ENCODE results near the gene RILPL2. TPM values are rescaled to one million over a fixed set of nuclear protein-coding genes. Genes with fewer than 3 reads are reported as not detected.

RILPL2 gene
- total and polyA plus RNA-seq, 11 donors, result 1.6 to 3.4 (median 2.2) TPM

DNA sequence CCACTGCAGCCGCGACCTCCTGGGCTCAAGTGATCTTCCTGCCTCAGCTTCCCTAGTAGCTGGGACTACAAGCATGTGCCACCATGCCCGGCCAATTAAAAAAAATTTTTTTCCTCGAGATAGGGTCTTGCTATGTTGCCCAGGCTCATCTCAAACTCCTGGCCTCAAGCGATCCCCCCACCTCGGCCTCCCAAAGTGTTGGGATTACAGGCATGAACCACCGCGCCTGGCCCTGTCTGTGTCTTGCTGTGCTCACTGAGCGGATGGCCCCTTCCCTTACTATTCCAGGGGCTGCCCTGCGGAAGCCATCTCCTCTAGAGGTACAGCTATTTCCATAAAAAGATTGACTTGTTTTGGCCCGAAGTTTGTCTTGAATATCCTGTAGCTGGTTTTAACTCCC lies 41.6 kb upstream of the RILPL2 start:
- Histone ChIP-seq H3K9me3 (no peaks in the 10 kb centered on the region), H3K36me3 (peaks cover 0 to 50% (median 18%) of the 10 kb centered on the region in 9 donors), H3K4me3 (no peak overlapping the region), H3K27ac (peak overlapping the region; percentile 55 to 95 (median 86)), H3K4me1 (peaks cover 0 to 58% (median 25%) of the 10 kb centered on the region in 12 donors), H3K27me3 (no peaks in the 10 kb centered on the region)
- DNase-seq, result no peak
- intact Hi-C loops (cut with DNase I), result loop anchor here in 3 of 10 donors (2.0 to 5.0 kb wide), 2 partner anchors 43 to 54 kb away; partner anchors contain the start of gene RILPL1 (in 2 of the 3)
- 82 to 88% (median 85%) methylated on average over 11 of the region's 11 CpGs for WGBS, 4 donors
- ATAC-seq, result no peak
- TF ChIP-seq POLR2A (IDR thresholded peaks at IDR 0.05) (no peak), CTCF (IDR thresholded peaks at IDR 0.05) (no peak)

GRCh38 chr12:123475246-123475703 lies 38.8 kb upstream of the RILPL2 start:
- Histone ChIP-seq H3K36me3 (peaks cover 0 to 64% (median 45%) of the 10 kb centered on the region in 9 donors), H3K4me1 (peaks cover 0 to 63% (median 23%) of the 10 kb centered on the region in 12 donors), H3K4me3 (peak overlapping the region in 3 of 12 donors; percentile 2 to 29 (median 14)), H3K9me3 (no peaks in the 10 kb centered on the region), H3K27me3 (no peaks in the 10 kb centered on the region), H3K27ac (peak overlapping the region; percentile 62 to 94 (median 86))
- no peak for DNase-seq
- TF ChIP-seq CTCF (IDR thresholded peaks at IDR 0.05) (no peak), POLR2A (IDR thresholded peaks at IDR 0.05) (no peak)
- WGBS, 4 donors, result 68 to 74% (median 72%) methylated on average over 15 of the region's 15 CpGs
- intact Hi-C loops (cut with DNase I), result loop anchor here in 3 of 10 donors (2.0 to 5.0 kb wide), 2 partner anchors 44 to 57 kb away; partner anchors contain the start of gene RILPL1 (in 2 of the 3)
- ATAC-seq, result no peak

DNA sequence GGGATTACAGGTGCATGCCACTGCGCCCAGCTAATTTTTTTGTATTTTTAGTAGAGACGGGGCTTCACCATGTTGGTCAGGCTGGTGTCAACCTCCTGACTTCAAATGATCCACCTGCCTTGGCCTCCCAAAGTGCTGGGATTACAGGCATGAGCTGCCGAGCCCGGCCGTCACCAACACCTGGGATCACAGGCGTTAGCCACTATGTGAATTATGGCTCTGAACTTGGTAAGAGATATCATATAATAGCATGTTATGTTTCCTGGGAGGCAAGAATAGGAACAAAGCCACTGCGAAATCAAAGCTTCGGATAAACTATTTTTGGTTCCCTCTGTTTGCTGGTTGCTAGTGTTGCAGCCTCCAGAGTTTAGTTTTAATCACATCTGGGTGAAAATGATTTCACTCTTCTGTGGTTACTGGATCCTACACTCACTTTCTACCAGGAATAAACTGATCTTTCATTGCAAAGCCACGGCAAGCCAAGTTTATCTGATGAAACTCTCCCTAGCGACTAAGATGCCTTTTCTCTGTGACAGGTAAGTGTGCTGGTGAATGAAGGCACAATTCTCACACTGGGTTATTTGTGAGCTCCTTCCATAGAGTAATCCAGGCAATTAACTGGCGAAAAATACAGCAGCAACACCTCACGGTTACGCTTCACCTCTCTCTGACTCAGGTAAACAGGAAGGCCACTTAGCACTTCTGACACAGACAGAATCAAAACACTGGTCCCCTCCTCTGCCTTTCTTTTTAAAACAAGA lies 38.2 kb upstream of the RILPL2 start:
- no peaks in the 10 kb centered on the region for H3K9me3 ChIP-seq
- DNase-seq (peak in 3 of 5 donors; percentile 40 to 66 (median 59)), ATAC-seq (peak; percentile 43 to 61 (median 52))
- H3K27me3 ChIP-seq, result no peaks in the 10 kb centered on the region
- H3K36me3 ChIP-seq, result peaks cover 0 to 70% (median 51%) of the 10 kb centered on the region in 9 donors
- 52 to 59% (median 55%) methylated on average over 13 of the region's 13 CpGs for WGBS, 4 donors
- peak in 1 of 2 donors; percentile 30 for TF ChIP-seq POLR2A (IDR thresholded peaks at IDR 0.05)
- TF ChIP-seq CTCF (IDR thresholded peaks at IDR 0.05), result no peak
- H3K27ac ChIP-seq, result peak overlapping the region; percentile 62 to 94 (median 86)
- intact Hi-C loops (cut with DNase I), result loop anchor here in 6 of 10 donors (1.0 to 5.0 kb wide), 4 partner anchors 44 to 58 kb away; partner anchors contain the start of gene RILPL1 (in 5 of the 6)
- peaks cover 0 to 56% (median 19%) of the 10 kb centered on the region in 12 donors for H3K4me1 ChIP-seq
- H3K4me3 ChIP-seq, result peak overlapping the region in 3 of 12 donors; percentile 2 to 29 (median 14)

DNA sequence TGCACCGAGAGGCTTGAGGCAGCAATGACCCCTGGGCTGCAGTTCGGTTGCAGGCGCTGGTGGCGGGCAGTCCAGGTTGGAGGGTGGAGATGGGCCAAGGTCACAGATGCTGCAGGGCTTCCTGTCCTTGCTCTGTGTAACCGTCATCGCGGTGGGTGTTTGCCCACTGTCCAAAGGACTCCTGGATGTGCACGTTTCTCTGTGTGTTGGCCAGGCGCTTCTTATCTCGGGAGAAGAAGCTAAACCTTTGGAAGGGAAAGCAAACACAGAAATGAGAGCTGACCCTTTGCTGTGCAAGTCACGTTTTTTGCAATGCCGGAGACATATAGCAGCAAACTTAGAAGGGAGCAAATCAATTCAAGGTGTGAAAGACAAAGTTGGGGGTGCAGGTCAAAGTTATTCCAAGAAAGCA lies 36.0 kb upstream of the RILPL2 start:
- peaks cover 0 to 44% (median 9%) of the 10 kb centered on the region in 12 donors for H3K4me1 ChIP-seq
- TF ChIP-seq CTCF (IDR thresholded peaks at IDR 0.05) (no peak), POLR2A (IDR thresholded peaks at IDR 0.05) (no peak)
- intact Hi-C loops (cut with DNase I), result loop anchor here in 4 of 10 donors (5.0 kb wide), 2 partner anchors 50 to 60 kb away; partner anchors contain the start of gene RILPL1 (in 3 of the 4)
- H3K27me3 ChIP-seq, result no peaks in the 10 kb centered on the region
- H3K4me3 ChIP-seq, result no peak overlapping the region
- H3K9me3 ChIP-seq, result no peaks in the 10 kb centered on the region
- H3K36me3 ChIP-seq, result peaks cover 0 to 74% (median 57%) of the 10 kb centered on the region in 9 donors
- H3K27ac ChIP-seq, result peak overlapping the region in 2 of 12 donors; percentile 43 to 88
- DNase-seq, result no peak
- no peak for ATAC-seq
- 77 to 86% (median 80%) methylated on average over 12 of the region's 12 CpGs for WGBS, 4 donors
